ENCODE results near the gene KDM4C. TPM values are rescaled to one million over a fixed set of nuclear protein-coding genes. Genes with fewer than 3 reads are reported as not detected.

KDM4C gene
- total RNA-seq, 4 donors from 2014 or later: 52.1 to 83.6 (median 65.5) TPM

- intact Hi-C loops (cut with DNase I): no loop called here
- no peak for TF ChIP-seq POLR2A (IDR thresholded peaks at IDR 0.05)
- no peak for TF ChIP-seq CTCF (IDR thresholded peaks at IDR 0.05)
Measured at GRCh38 chr9:6905850-6906375, 148.1 kb downstream of the KDM4C start.

GRCh38 chr9:6907772-6908381 lies 150.1 kb downstream of the KDM4C start:
- DNase-seq: no peak
- no peaks in the 10 kb centered on the region for H3K9me3 ChIP-seq
- WGBS, 2 donors: 90 to 93% methylated on average over 4 of the region's 4 CpGs
- no peak overlapping the region for H3K4me3 ChIP-seq (replicated peaks in 1 of 3)
- intact Hi-C loops (cut with DNase I): no loop called here
- no peaks in the 10 kb centered on the region for H3K27me3 ChIP-seq
- H3K36me3 ChIP-seq: no peaks in the 10 kb centered on the region
- peaks cover 0 to 5% of the 10 kb centered on the region in 2 donors for H3K4me1 ChIP-seq
- TF ChIP-seq POLR2A (IDR thresholded peaks at IDR 0.05): no peak
- TF ChIP-seq CTCF (IDR thresholded peaks at IDR 0.05): peak in 3 of 6 experiments; percentile 43 to 55 (median 52)
- no peak overlapping the region for H3K27ac ChIP-seq

More at GRCh38 chr9:6905850-6906375, 148.1 kb downstream of the KDM4C start:
- WGBS, 2 donors: 81 to 84% methylated on average over 6 of the region's 6 CpGs
- H3K4me3 ChIP-seq (replicated peaks in 1 of 3): no peak overlapping the region
- no peak for DNase-seq
- no peaks in the 10 kb centered on the region for H3K36me3 ChIP-seq
- H3K4me1 ChIP-seq: no peaks in the 10 kb centered on the region
- H3K27ac ChIP-seq: no peak overlapping the region
- no peaks in the 10 kb centered on the region for H3K9me3 ChIP-seq
- H3K27me3 ChIP-seq: no peaks in the 10 kb centered on the region

GRCh38 chr9:6909181-6909580 lies 151.4 kb downstream of the KDM4C start:
- Histone ChIP-seq H3K9me3 (no peaks in the 10 kb centered on the region), H3K27me3 (no peaks in the 10 kb centered on the region), H3K27ac (no peak overlapping the region), H3K4me1 (peaks cover 0 to 10% of the 10 kb centered on the region in 2 donors), H3K36me3 (no peaks in the 10 kb centered on the region), H3K4me3 (replicated peaks in 1 of 3) (no peak overlapping the region)
- TF ChIP-seq POLR2A (IDR thresholded peaks at IDR 0.05) (no peak), CTCF (IDR thresholded peaks at IDR 0.05) (no peak)
- WGBS, 2 donors: 76 to 84% methylated on average over 1 of the region's 1 CpG
- DNase-seq: no peak
- intact Hi-C loops (cut with DNase I): no loop called here

GRCh38 chr9:6910032-6910431 lies 152.3 kb downstream of the KDM4C start:
- no peak overlapping the region for H3K4me3 ChIP-seq (replicated peaks in 1 of 3)
- TF ChIP-seq POLR2A (IDR thresholded peaks at IDR 0.05) (no peak), CTCF (IDR thresholded peaks at IDR 0.05) (peak in 2 of 6 experiments; percentile 27 to 45)
- WGBS, 2 donors: 41 to 42% methylated on average over 2 of the region's 2 CpGs
- no peaks in the 10 kb centered on the region for H3K27me3 ChIP-seq
- DNase-seq: no peak
- H3K9me3 ChIP-seq: no peaks in the 10 kb centered on the region
- intact Hi-C loops (cut with DNase I): no loop called here
- H3K36me3 ChIP-seq: no peaks in the 10 kb centered on the region
- peaks cover 0 to 10% of the 10 kb centered on the region in 2 donors for H3K4me1 ChIP-seq
- no peak overlapping the region for H3K27ac ChIP-seq

- no peaks in the 10 kb centered on the region for H3K36me3 ChIP-seq
- TF ChIP-seq POLR2A (IDR thresholded peaks at IDR 0.05) (no peak), CTCF (IDR thresholded peaks at IDR 0.05) (no peak)
- 86 to 87% methylated on average over 3 of the region's 3 CpGs for WGBS, 2 donors
- H3K27me3 ChIP-seq: no peaks in the 10 kb centered on the region
- no peaks in the 10 kb centered on the region for H3K9me3 ChIP-seq
- H3K4me1 ChIP-seq: peaks cover 0 to 10% of the 10 kb centered on the region in 2 donors
- no peak for DNase-seq
- H3K27ac ChIP-seq: no peak overlapping the region
- no peak overlapping the region for H3K4me3 ChIP-seq (replicated peaks in 1 of 3)
- intact Hi-C loops (cut with DNase I): no loop called here
Measured at GRCh38 chr9:6910497-6910896, 152.7 kb downstream of the KDM4C start.

All from thyroid gland (tissue), 4 donors.